NK-92 (cell line): Measurements from ENCODE around the gene TXNIP.

Source experiments
- DNase-seq: peaks from one replicate; lab custom pipeline; 2025; ENCODE audit not compliant: unreplicated experiment; lab: John Stamatoyannopoulos, UW

The TXNIP gene

DNA sequence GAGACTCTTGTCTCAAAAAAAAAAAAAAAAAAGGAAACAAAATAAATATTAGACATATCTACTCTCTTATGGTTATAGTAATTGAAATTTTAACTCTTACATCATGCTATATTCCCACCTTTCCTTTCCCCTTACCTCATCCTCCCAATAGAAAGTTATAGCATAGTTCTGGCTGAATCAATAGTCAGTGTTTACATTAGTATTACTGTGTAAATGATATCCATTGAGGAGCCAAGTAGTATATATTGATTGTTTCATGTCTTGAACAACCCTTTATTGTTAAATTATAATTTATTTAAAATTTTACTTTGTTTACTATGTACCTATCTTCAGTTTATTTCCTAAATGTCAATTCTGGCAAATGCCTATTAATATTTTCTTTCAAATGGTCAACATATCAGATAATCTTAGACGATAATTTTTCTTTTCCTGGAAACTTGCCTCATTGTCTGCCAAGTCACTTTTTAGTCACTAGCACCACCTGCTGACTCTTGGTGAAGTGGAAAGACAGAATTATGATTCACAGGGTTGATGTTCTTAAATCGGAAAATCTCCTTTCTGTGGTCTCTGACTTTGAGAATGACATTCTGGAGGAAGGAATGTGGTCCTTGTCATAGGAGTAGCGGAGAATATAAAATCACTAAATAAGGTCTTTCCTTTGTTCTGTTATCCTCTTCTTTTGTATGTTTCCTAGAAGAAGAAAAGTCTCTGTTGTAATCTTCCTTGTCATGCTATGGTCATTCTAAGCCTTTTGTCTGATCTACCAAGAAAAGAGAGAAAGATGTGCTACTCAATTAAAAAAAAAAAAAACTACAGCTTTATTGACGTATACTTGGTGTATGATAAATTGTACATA lies 16.6 kb upstream of the TXNIP start:
- DNase-seq, result no peak

- DNase-seq, result no peak
Observed at GRCh38 chr1:146010126-146010738, 13.9 kb upstream of the TXNIP start.

DNA sequence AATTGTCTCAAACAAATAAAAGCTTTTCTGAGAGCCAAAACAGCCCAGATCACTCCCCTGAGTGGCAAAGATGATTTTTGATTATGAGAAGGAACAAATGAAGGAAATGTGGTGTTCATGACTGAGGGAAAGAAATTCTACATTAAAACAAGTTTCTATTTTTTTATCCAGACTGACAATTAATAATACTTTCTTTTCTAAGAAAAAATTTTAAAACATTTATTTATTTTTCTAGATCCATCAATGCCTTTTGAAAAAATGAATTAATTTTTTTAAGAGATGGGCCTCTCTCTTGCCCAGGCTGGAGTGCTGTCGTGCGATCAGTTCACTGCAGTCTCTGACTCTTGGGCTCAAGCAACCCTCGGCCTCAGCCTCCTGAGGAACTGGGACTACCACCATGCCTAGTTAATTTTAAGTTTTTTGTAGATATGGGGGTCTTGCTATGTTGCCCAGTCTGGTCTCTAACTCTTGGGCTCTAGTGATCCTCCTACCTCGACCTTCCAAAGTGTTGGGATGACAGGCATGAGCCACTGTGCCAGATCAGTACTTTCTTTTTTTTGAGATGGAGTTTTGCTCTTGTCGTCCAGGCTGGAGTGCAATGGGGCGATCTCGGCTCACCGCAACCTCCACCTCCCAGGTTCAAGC lies 11.2 kb upstream of the TXNIP start:
- DNase-seq, result no peak

DNA sequence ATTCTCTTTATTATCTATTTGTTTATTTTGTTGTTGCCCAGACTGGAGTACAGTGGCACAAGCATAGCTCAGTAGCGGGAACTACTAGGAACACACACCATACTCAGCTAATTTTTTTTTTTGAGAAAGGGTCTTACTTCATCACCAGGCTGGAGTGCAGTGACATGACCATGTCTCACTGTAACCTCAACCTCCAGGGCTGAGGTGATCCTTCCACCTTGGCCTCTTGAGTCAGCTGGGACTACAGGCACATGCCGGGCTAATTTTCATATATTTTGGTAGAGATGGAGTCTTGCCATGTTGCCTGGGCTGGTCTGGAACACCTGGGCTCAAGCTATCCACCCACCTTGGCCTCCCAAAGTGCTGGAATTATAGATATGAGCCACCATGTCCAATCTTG lies 5.3 kb upstream of the TXNIP start:
- DNase-seq, result no peak

DNA sequence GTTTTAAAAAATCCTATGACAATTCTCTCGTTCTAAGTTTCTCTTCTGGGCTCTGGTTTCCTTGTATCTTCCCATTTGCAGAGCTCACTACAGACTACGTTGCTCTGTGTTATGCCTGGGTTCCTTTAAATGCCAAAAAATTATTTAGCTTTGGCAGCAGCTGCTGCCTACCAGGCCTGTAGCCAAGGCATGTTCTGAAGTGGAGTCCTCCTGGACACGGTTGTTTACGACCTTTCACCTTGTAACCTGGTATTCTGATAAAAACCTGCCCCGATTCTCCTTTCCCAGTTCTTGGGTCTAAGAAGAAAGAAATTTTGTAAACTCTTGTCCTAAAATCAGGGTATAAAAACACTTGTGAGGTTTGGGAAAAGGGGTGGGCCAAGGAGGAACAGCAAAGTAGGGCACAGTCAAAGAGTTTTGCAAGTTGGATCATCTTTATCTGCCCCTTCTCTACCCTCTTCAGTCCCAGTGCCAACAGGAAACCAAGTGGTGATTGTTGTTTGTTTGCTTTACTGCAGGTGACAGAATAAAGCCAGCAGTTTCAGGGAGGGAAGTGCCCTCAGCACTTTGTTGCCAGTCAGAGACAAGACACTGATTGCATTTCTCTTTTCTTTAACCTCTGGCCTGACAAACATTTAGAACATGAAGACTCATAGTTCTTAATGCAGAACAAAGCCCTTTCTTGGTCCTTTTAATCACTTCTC lies 3.1 kb upstream of the TXNIP start:
- no peak for DNase-seq

DNA sequence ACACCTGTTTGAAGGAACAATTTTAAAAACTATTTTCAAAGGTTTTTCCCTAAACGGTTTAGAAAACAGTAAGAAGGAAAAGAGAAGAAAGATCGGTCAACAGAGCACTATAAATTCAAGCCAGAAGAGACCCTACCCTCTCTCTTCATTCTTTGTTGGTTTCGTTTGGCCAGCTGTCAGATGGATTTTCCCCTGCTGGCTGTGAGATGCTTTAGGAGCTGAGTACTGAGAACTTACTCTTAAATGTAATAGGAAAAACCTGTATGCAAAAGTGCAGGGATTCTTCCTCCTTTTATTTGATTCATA lies 1.3 kb upstream of the TXNIP start:
- DNase-seq, result no peak

DNA sequence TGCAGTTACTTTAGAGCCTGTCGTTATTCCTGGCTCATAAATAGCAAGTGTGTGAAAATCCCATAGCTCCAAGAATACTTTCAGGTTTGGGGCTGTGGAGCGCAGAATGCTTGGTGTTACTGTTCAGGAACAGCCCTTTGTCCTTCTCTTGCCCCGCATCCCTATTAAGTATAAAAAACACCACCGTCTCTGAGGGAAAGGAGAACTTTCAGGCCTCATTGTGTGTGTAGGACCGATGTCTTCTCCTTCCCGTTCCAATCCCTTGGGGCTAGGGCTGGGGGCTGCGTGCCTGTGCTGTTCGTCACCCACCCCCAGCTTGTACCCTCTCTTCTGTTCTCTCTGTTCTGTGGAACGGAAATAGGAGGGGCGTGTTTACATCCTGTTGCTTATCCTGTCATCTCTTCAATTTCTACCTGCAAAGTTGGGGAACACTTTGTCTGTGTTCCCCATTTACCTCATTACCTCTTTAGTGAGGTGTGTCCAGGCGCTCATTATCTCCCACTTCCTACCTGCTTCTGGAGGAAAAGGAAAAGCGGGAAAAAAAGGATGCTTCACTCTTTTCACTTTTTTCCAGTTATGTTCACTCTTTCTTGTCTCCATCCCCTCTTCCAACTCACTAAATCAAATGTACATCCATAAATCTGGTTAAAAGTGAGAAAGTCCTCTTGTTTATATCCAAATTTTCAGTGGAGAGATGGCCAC lies 788 bp upstream of the TXNIP start:
- no peak for DNase-seq

- no peak for DNase-seq
Observed at GRCh38 chr1:145995964-145996432, 381 bp downstream of the TXNIP start.

DNA sequence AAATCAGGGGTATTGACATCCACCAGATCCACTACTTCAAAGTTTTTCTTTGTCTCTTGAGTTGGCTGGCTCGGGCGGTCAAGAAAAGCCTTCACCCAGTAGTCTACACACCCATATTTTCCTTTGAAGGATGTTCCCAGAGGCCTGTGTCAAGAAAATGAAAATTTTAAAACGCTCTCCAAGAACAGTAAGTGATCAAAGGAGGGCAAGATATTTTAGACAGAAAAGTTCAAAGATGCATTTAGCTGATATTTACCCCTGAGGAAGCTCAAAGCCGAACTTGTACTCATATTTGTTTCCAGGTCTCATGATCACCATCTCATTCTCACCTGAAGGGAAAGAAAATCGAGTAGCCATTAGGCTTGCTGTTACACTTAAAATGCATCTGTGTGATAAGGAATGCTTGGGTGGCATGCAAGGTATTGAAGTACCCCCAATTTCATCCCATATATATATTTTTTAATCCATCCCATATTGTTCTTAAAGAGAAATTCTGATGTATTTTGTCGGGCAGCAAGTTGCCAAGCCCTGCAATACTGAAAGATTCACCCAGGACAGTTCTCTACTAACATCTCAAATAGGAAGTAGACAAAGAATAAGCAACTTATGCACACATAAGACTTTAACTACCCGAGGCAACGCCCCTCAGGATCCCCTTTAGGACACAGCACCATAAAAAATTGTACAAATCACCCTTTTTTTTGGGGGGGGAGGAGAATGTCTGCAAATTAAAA lies 1.1 kb downstream of the TXNIP start:
- no peak for DNase-seq

GRCh38 chr1:145994391-145995120 lies 1.8 kb downstream of the TXNIP start:
- DNase-seq, result no peak

- DNase-seq, result no peak
Observed at GRCh38 chr1:145993618-145994390, 2.6 kb downstream of the TXNIP start.

DNA sequence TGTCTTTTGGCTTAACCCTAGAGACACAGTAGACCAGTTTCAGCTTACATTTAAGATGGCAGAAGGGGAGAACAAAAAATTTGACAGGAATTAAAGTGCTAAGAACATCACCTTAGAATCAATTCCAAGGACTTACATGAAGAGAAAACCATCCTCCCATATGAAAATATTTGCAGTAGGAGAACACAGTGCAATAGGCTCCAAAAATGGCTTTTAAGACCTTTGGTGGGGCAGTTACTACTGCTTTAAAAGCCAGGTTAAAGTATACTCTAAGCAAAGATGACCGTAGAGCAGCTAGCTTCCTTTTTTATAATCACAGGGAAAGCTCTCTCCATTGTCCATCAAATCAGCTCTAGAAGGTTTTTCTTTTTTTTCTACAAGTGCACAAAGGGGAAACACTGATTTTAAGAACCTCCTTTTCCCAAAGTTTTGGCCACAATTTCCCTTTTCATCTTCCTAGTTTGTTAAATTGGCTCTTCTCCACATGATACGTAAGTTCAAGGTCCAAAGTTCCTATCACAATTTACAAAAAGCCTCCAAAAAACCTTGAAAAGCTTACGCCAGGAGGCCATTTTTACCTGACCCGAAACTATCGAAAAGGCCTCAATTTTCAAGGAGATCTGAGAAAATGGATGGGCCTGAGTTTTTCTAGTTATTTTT lies 3.3 kb downstream of the TXNIP start:
- no peak for DNase-seq

DNA sequence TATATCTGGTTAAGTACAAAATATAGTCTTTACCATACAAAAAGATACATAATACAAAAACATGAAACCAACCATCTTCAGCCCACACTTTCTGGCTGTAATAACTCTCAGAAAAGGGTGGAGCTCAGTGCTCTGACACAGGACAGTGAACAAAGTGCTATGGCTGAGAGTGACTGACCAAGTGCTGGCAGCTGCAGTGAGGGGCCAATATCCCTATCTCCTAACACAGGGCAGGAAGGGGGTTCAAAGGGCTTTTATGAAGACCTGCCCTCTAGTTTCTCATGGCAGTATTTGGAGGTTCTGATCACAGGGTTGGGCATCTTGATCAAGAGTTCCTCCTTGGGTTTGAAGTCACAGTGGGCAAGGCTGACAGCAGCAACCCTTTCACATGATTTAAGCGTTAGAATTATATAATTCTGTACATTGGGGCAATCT lies 3.9 kb downstream of the TXNIP start:
- no peak for DNase-seq

- no peak for DNase-seq
Observed at GRCh38 chr1:145991735-145992412, 4.5 kb downstream of the TXNIP start.

GRCh38 chr1:145990249-145990855 lies 6.0 kb downstream of the TXNIP start:
- DNase-seq, result no peak

GRCh38 chr1:145988773-145989172 lies 7.6 kb downstream of the TXNIP start:
- no peak for DNase-seq

- DNase-seq, result no peak
Observed at GRCh38 chr1:145987926-145988325, 8.5 kb downstream of the TXNIP start.
